Measurements from ENCODE around the gene UPF1. TPM values are rescaled to one million over a fixed set of nuclear protein-coding genes. Genes with fewer than 3 reads are reported as not detected.
A peak's percentile ranks its signal among the peaks of the same experiment; 100 is the strongest.
"Not testable (repeated sequence)": the region's sequence is repeated elsewhere in the genome, so short reads cannot be mapped to it uniquely, and the experiment has no call there.

Gene UPF1
- total RNA-seq, 2 experiments from 2014 or later, result 98.4 to 98.7 TPM

GRCh38 chr19:18804643-18805042 is 27.1 kb upstream of the UPF1 start:
- DNase-seq (no peak), ATAC-seq (no peak)
- H3K36me3 Mint-ChIP-seq, result no peaks in the 10 kb centered on the region
- no peak overlapping the region for H3K27ac Mint-ChIP-seq
- no peaks in the 10 kb centered on the region for H3K9me3 Mint-ChIP-seq (ENCODE audit: low read depth)
- CTCF ChIA-PET, result no interaction called here
- no peak overlapping the region for H3K4me3 Mint-ChIP-seq
- H3K27me3 Mint-ChIP-seq, result peaks cover 6% of the 10 kb centered on the region
- H3K4me1 Mint-ChIP-seq, result peaks cover 3% of the 10 kb centered on the region

- ATAC-seq, result no peak
Observed at GRCh38 chr19:18807861-18808331, 23.9 kb upstream of the UPF1 start.

GRCh38 chr19:18809149-18809868 is 22.4 kb upstream of the UPF1 start:
- ATAC-seq, result no peak
- Mint-ChIP-seq H3K4me3 (no peak overlapping the region), H3K9me3 (ENCODE audit: low read depth) (no peaks in the 10 kb centered on the region), H3K4me1 (peaks cover 4% of the 10 kb centered on the region), H3K36me3 (no peaks in the 10 kb centered on the region), H3K27ac (no peak overlapping the region), H3K27me3 (peaks cover 13% of the 10 kb centered on the region)
- DNase-seq, result no peak
- CTCF ChIA-PET, result no interaction called here

More at GRCh38 chr19:18807861-18808331, 23.9 kb upstream of the UPF1 start:
- CTCF ChIA-PET, result no interaction called here
- Mint-ChIP-seq H3K27me3 (peaks cover 13% of the 10 kb centered on the region), H3K27ac (no peak overlapping the region), H3K9me3 (ENCODE audit: low read depth) (no peaks in the 10 kb centered on the region), H3K36me3 (no peaks in the 10 kb centered on the region), H3K4me1 (peaks cover 4% of the 10 kb centered on the region), H3K4me3 (no peak overlapping the region)
- DNase-seq, result no peak

- H3K4me1 Mint-ChIP-seq; H3K4me3 Mint-ChIP-seq; CTCF ChIA-PET; H3K27ac Mint-ChIP-seq; ATAC-seq; H3K36me3 Mint-ChIP-seq; H3K9me3 Mint-ChIP-seq (ENCODE audit: low read depth); DNase-seq: not testable (repeated sequence)
- peaks cover 13% of the 10 kb centered on the region for H3K27me3 Mint-ChIP-seq
Observed at GRCh38 chr19:18811638-18812037, 20.1 kb upstream of the UPF1 start.

- Mint-ChIP-seq H3K36me3 (no peaks in the 10 kb centered on the region), H3K27me3 (peaks cover 10% of the 10 kb centered on the region), H3K27ac (no peak overlapping the region), H3K4me3 (no peak overlapping the region), H3K9me3 (ENCODE audit: low read depth) (no peaks in the 10 kb centered on the region), H3K4me1 (peaks cover 4% of the 10 kb centered on the region)
- CTCF ChIA-PET, result interaction anchor here (1.1 kb wide), 1 partner anchor 18 kb away, joined by 3 read pairs; the partner anchor contains the start of gene UPF1
- DNase-seq, result no peak
- no peak for ATAC-seq
Observed at GRCh38 chr19:18814063-18814462, 17.7 kb upstream of the UPF1 start.

- Mint-ChIP-seq H3K36me3 (no peaks in the 10 kb centered on the region), H3K4me3 (no peak overlapping the region), H3K9me3 (ENCODE audit: low read depth) (no peaks in the 10 kb centered on the region), H3K4me1 (no peaks in the 10 kb centered on the region), H3K27ac (no peak overlapping the region), H3K27me3 (peaks cover 7% of the 10 kb centered on the region)
- ATAC-seq (no peak), DNase-seq (no peak)
- CTCF ChIA-PET, result no interaction called here
Observed at GRCh38 chr19:18815673-18816072, 16.1 kb upstream of the UPF1 start.

- CTCF ChIA-PET, result interaction anchor here (0.8 kb wide), 1 partner anchor 14 kb away, joined by 4 read pairs; no protein-coding TSS in a partner anchor
- H3K36me3 Mint-ChIP-seq; H3K4me3 Mint-ChIP-seq; H3K27ac Mint-ChIP-seq; ATAC-seq; H3K9me3 Mint-ChIP-seq (ENCODE audit: low read depth); H3K4me1 Mint-ChIP-seq; DNase-seq; H3K27me3 Mint-ChIP-seq: not testable (repeated sequence)
Observed at GRCh38 chr19:18816645-18817044, 15.1 kb upstream of the UPF1 start.

GRCh38 chr19:18817574-18817973 is 14.2 kb upstream of the UPF1 start:
- Mint-ChIP-seq H3K4me3 (no peak overlapping the region), H3K36me3 (no peaks in the 10 kb centered on the region), H3K27me3 (no peaks in the 10 kb centered on the region), H3K9me3 (ENCODE audit: low read depth) (no peaks in the 10 kb centered on the region), H3K27ac (no peak overlapping the region), H3K4me1 (no peaks in the 10 kb centered on the region)
- no peak for DNase-seq
- CTCF ChIA-PET, result no interaction called here
- no peak for ATAC-seq

GRCh38 chr19:18828786-18829185 is 3.0 kb upstream of the UPF1 start:
- ATAC-seq (no peak), DNase-seq (no peak)
- Mint-ChIP-seq H3K36me3 (peaks cover 8% of the 10 kb centered on the region), H3K4me1 (peaks cover 11% of the 10 kb centered on the region), H3K4me3 (no peak overlapping the region), H3K27me3 (peaks cover 18% of the 10 kb centered on the region), H3K9me3 (ENCODE audit: low read depth) (no peaks in the 10 kb centered on the region), H3K27ac (no peak overlapping the region)
- CTCF ChIA-PET, result interaction anchor here (1.3 kb wide), 1 partner anchor 19 kb away, joined by 7 read pairs; no protein-coding TSS in a partner anchor

- CTCF ChIA-PET, result interaction anchor here (1.1 to 7.3 kb wide), 3 partner anchors 17 to 383 kb away, joined by 3 to 58 read pairs (median 6); no protein-coding TSS in a partner anchor
- no peak overlapping the region for H3K27ac Mint-ChIP-seq
- peaks cover 23% of the 10 kb centered on the region for H3K36me3 Mint-ChIP-seq
- no peaks in the 10 kb centered on the region for H3K9me3 Mint-ChIP-seq (ENCODE audit: low read depth)
- peaks cover 14% of the 10 kb centered on the region for H3K27me3 Mint-ChIP-seq
- DNase-seq (no peak), ATAC-seq (no peak)
- H3K4me3 Mint-ChIP-seq, result no peak overlapping the region
- peaks cover 27% of the 10 kb centered on the region for H3K4me1 Mint-ChIP-seq
Observed at GRCh38 chr19:18830488-18830887, 1.3 kb upstream of the UPF1 start.

GRCh38 chr19:18832306-18833140 is 764 bp downstream of the UPF1 start:
- peaks cover 13% of the 10 kb centered on the region for H3K27me3 Mint-ChIP-seq
- CTCF ChIA-PET, result interaction anchor here (0.8 to 7.3 kb wide), 15 partner anchors 8 to 382 kb away, joined by 3 to 58 read pairs (median 4); partner anchors contain the start of genes COMP, COPE, DDX49 and FKBP8
- H3K36me3 Mint-ChIP-seq, result peaks cover 38% of the 10 kb centered on the region
- peaks cover 44% of the 10 kb centered on the region for H3K4me1 Mint-ChIP-seq
- peak; percentile 61 for DNase-seq
- no peaks in the 10 kb centered on the region for H3K9me3 Mint-ChIP-seq (ENCODE audit: low read depth)
- H3K4me3 Mint-ChIP-seq, result peak overlapping the region; percentile 95
- H3K27ac Mint-ChIP-seq, result peak overlapping the region; percentile 86
- peak; percentile 59 for ATAC-seq

- H3K27me3 Mint-ChIP-seq, result peaks cover 8% of the 10 kb centered on the region
- CTCF ChIA-PET, result interaction anchor here (1.1 to 7.3 kb wide), 8 partner anchors 10 to 244 kb away, joined by 3 to 58 read pairs (median 6); partner anchors contain the start of genes COMP, COPE, DDX49 and REX1BD
- no peak for DNase-seq
- H3K4me1 Mint-ChIP-seq, result peaks cover 49% of the 10 kb centered on the region
- peak overlapping the region; percentile 86 for H3K27ac Mint-ChIP-seq
- H3K4me3 Mint-ChIP-seq, result peak overlapping the region; percentile 95
- ATAC-seq, result no peak
- H3K36me3 Mint-ChIP-seq, result peaks cover 44% of the 10 kb centered on the region
- H3K9me3 Mint-ChIP-seq (ENCODE audit: low read depth), result no peaks in the 10 kb centered on the region
Observed at GRCh38 chr19:18833141-18833476, 1.4 kb downstream of the UPF1 start.

GRCh38 chr19:18833849-18834643 is 2.3 kb downstream of the UPF1 start:
- CTCF ChIA-PET, result interaction anchor here (1.0 to 7.3 kb wide), 2 partner anchors 14 to 240 kb away, joined by 3 to 58 read pairs; no protein-coding TSS in a partner anchor
- H3K4me3 Mint-ChIP-seq, result peak overlapping the region; percentile 95
- no peaks in the 10 kb centered on the region for H3K27me3 Mint-ChIP-seq
- DNase-seq, result no peak
- H3K27ac Mint-ChIP-seq, result peak overlapping the region; percentile 66
- ATAC-seq, result no peak
- peaks cover 55% of the 10 kb centered on the region for H3K4me1 Mint-ChIP-seq
- peaks cover 50% of the 10 kb centered on the region for H3K36me3 Mint-ChIP-seq
- no peaks in the 10 kb centered on the region for H3K9me3 Mint-ChIP-seq (ENCODE audit: low read depth)

Data from activated CD8-positive, alpha-beta memory T cell treated with anti-CD3 and anti-CD28 coated beads, Interleukin-2, amount 10 ng/mL, durations not matched to agents 7 days and 5 days (primary cell).